ENCODE measurements around the gene C15orf61.

The C15orf61 gene

DNA sequence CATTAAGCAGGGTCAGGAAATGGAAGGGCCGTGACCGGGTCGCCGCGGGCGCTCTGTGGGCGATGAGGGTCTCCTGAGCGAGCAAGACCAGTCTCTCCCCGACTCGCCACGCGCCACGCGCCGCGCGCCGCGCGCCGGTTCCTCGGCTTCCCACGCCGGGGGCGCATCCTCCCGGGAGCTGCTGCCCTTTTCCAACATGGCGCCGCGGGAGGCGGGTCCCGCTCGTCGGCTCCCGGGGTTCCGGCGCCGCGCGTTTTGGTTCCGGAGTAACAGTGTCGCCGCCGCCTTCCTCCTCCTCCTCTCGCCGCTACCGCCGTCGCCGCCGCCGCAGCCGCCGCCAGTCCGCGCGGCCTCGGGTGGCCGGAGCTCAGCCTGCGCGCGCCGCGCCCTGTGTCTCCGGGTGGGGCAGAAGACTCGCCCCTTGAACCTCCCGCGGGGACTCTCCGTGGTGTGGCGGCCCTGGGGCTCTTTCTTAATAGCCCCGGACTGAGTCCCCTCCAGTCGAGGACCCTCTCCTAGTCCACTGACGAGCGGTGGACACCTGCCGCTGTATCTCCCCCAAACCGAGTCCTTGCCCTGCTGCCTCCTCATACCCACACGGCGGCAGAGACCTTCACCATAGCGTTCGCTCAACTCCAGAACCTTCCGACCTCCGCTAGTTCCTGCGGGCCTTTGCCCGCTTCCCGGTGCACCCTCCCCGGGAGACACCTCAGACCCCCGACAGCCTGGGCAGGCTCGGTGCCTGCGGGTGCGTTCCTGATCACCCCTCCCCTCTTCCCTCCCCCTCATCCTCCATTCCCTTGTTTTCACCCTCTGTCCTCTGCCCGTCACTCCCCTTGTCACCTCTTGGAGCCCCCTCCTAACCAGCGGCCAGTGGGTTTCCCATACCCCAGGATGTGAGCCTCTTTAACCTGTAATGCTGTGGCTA, 21.8 kb downstream of the C15orf61 start, which contains the start of gene MAP2K5:
Gene MAP2K5, plus strand, starts transcription at position 284 of the 928 bp plus-strand sequence. Its CDS starts 633 bp downstream, at position 917.
- DNase-seq (ENCODE audit: extremely low spot score) = peak; percentile 85
- ChIA-PET POLR2A (interaction anchor here (1.4 kb wide), 1 partner anchor 22 kb away, joined by 4 read pairs; the partner anchor contains the start of gene C15orf61), CTCF (interaction anchor here (0.8 to 1.4 kb wide), 2 partner anchors 13 to 240 kb away, joined by 3 to 4 read pairs; no protein-coding TSS in a partner anchor)
- TF ChIP-seq, protein P1, sequence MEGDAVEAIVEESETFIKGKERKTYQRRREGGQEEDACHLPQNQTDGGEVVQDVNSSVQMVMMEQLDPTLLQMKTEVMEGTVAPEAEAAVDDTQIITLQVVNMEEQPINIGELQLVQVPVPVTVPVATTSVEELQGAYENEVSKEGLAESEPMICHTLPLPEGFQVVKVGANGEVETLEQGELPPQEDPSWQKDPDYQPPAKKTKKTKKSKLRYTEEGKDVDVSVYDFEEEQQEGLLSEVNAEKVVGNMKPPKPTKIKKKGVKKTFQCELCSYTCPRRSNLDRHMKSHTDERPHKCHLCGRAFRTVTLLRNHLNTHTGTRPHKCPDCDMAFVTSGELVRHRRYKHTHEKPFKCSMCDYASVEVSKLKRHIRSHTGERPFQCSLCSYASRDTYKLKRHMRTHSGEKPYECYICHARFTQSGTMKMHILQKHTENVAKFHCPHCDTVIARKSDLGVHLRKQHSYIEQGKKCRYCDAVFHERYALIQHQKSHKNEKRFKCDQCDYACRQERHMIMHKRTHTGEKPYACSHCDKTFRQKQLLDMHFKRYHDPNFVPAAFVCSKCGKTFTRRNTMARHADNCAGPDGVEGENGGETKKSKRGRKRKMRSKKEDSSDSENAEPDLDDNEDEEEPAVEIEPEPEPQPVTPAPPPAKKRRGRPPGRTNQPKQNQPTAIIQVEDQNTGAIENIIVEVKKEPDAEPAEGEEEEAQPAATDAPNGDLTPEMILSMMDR (IDR thresholded peaks at IDR 0.05; ENCODE audit: control extremely low read depth, extremely low read depth, low read depth, missing control alignments) = no peak

DNA sequence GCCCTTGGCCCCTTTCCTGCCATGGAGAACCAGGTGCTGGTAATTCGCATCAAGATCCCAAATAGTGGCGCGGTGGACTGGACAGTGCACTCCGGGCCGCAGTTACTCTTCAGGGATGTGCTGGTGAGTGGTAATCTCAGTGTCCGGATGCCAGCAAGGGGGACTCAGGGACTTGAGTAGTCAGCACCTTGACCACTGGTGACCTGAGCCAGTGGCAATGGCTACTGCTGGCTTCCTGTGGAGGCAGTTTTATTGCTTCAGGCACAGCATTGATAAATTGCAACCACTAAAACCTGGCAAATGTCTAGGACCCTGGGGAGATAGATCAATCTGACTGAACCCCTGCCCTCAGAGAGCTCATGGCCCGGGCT, 22.4 kb downstream of the C15orf61 start:
- CTCF ChIA-PET = interaction anchor here (1.4 kb wide), 1 partner anchor 12 kb away, joined by 4 read pairs; no protein-coding TSS in a partner anchor
- TF ChIP-seq, protein P1 (IDR thresholded peaks at IDR 0.05; ENCODE audit: control extremely low read depth, extremely low read depth, low read depth, missing control alignments) = no peak
- POLR2A ChIA-PET = no interaction called here
- no peak for DNase-seq (ENCODE audit: extremely low spot score)

DNA sequence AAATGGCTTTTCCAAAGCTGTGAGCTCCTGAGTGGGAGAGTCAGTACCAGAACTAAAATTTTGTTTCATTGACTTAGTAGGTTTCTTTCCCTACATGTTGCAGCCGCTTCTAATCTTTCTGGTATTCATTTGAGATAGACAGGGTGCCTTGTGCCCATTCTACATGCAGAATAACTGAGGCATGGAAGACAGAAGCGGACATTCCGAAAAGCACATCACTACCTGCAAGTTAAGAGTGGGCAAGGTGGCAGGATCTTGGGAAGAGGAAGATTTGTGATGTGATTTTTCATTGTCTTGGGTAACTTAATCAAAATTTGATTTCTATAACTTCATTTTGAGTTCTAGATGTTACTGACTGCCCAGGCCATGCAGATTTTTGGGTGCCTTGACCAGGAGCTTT, 23.5 kb downstream of the C15orf61 start:
- TF ChIP-seq, protein P1 (IDR thresholded peaks at IDR 0.05; ENCODE audit: control extremely low read depth, extremely low read depth, low read depth, missing control alignments) = no peak
- ChIA-PET CTCF (interaction anchor here (1.4 kb wide), 1 partner anchor 11 kb away, joined by 4 read pairs; no protein-coding TSS in a partner anchor), POLR2A (no interaction called here)
- DNase-seq (ENCODE audit: extremely low spot score) = no peak

DNA sequence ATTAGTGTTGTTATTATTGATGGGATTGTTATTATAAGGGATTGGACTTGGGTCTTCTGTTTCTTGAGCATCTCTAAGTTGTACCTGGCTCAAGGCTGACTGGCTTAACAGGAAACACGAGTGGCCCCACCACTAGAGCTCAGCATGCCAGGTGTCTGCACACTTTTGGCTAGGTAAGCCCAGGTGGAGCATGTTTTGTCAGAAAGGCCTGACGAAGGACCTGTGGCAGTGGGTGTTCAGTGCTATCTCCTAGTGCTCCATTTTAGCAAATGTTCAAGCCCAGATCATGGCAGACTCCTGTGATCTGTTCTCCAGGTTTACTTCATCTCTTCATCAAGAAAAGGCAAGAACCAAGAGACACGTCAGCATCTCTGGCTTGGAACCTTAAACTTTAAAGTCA, 24.9 kb downstream of the C15orf61 start:
- POLR2A ChIA-PET = no interaction called here
- CTCF ChIA-PET = interaction anchor here (1.0 to 1.2 kb wide), 2 partner anchors 10 to 21 kb away, joined by 3 read pairs; no protein-coding TSS in a partner anchor

DNA sequence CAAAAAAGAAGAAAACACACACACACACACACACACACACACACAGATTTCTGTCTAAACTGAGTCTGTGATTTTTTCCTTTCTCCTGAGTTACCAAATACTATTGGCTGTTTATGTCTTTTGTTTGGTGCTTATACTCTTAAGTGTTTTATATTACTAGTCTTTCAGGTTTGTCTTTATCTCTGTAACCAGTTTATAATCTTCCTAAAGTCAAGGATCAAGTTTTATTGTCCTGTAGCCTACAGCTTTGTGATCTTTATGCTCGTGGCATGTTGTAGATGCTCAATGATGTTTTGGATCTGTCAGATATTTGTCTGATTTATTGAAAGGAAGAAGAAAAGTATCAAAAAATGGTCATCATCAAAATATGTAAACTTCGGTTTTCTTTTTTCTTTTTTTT, 26.1 kb downstream of the C15orf61 start:
- POLR2A ChIA-PET = no interaction called here
- DNase-seq (ENCODE audit: extremely low spot score) = no peak
- TF ChIP-seq, protein P1 (IDR thresholded peaks at IDR 0.05; ENCODE audit: control extremely low read depth, extremely low read depth, low read depth, missing control alignments) = no peak
- CTCF ChIA-PET = interaction anchor here (1.0 kb wide), 1 partner anchor 9 kb away, joined by 3 read pairs; no protein-coding TSS in a partner anchor

More for the DNA sequence above, 24.9 kb downstream of the C15orf61 start:
- no peak for DNase-seq (ENCODE audit: extremely low spot score)
- TF ChIP-seq, protein P1 (IDR thresholded peaks at IDR 0.05; ENCODE audit: control extremely low read depth, extremely low read depth, low read depth, missing control alignments) = no peak

DNA sequence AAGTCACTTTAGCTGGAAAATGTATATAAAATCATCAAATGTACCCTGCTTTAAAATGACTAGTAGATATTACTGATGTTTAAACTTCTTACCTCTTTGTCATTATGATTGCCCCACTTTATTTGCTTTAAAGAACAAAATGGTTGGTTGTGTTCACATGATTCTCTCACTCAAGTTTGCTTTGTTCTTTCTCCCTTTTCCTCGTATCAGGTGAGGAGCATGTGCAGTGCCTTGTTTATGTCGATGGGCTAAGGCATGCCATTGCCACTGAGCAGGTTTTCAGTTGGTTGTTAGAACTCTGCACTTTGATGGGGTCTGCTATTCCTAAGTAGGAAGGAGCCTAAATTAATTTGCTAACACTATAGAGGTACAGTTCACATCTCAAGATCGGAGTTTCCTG, 26.9 kb downstream of the C15orf61 start:
- no peak for DNase-seq (ENCODE audit: extremely low spot score)
- POLR2A ChIA-PET = no interaction called here

More for the DNA sequence above, 26.9 kb downstream of the C15orf61 start:
- TF ChIP-seq, protein P1 (IDR thresholded peaks at IDR 0.05; ENCODE audit: control extremely low read depth, extremely low read depth, low read depth, missing control alignments) = no peak
- CTCF ChIA-PET = interaction anchor here (1.0 to 2.6 kb wide), 2 partner anchors 10 to 13 kb away, joined by 4 to 9 read pairs; no protein-coding TSS in a partner anchor
